Neural progenitor cell (in vitro differentiated cells): ENCODE data around the gene PPIL6. TPM values are rescaled to one million over a fixed set of nuclear protein-coding genes. Genes with fewer than 3 reads are reported as not detected.

ENCODE experiments used
- DNase-seq: peaks from one replicate; pipeline ENCODE4 v3.0.0-alpha.2; 2016; ENCODE audit warnings: low spot score
- H2AFZ ChIP-seq: fragments of 200-600 bp; sonication (generic); replicated peaks from 2 replicates; pipeline ENCODE4 v1.6.1; 2016; ENCODE audit warnings: antibody characterized with exemption
- H3F3A ChIP-seq: fragments of 200-600 bp; sonication (generic); 2 replicates; pipeline ENCODE4 v1.6.1; 2016; ENCODE audit warnings: antibody characterized with exemption, low read depth
- H3K27ac ChIP-seq: fragments of 200-600 bp; sonication (generic); 2 replicates; pipeline ENCODE4 v1.5.1; 2016; ENCODE audit warnings: mild to moderate bottlenecking
- H3K27me3 ChIP-seq: fragments of 200-600 bp; sonication (generic); 2 replicates; pipeline ENCODE4 v1.6.1; 2016; ENCODE audit warnings: mild to moderate bottlenecking, moderate library complexity
- H3K36me3 ChIP-seq: fragments of 200-600 bp; sonication (generic); 2 replicates; pipeline ENCODE4 v1.5.1; 2016
- H3K4me1 ChIP-seq: fragments of 200-600 bp; sonication (generic); 2 replicates; pipeline ENCODE4 v1.6.1; 2016; ENCODE audit warnings: mixed run types
- H3K4me2 ChIP-seq: fragments of 200-600 bp; sonication (generic); 2 replicates; pipeline ENCODE4 v1.6.1; 2016
- H3K4me3 ChIP-seq: fragments of 200-600 bp; sonication (generic); 2 replicates; pipeline ENCODE4 v1.5.1; 2016
- H3K79me2 ChIP-seq: fragments of 200-600 bp; sonication (generic); 2 replicates; pipeline ENCODE4 v1.6.1; 2016; ENCODE audit warnings: low read depth
- H3K9ac ChIP-seq: fragments of 200-600 bp; sonication (generic); 2 replicates; pipeline ENCODE4 v1.6.1; 2016
- H3K9me3 ChIP-seq: fragments of 200-600 bp; sonication (generic); 2 replicates; pipeline ENCODE4 v1.5.1; 2016; ENCODE audit warnings: low read depth
- H4K20me1 ChIP-seq: fragments of 200-600 bp; sonication (generic); 2 replicates; pipeline ENCODE4 v1.6.1; 2016; ENCODE audit warnings: low read depth
- H3K27ac Mint-ChIP-seq: 3 replicates; pipeline ENCODE4 v1.8.0; 2021; ENCODE audit warnings: mixed read lengths
- H3K27me3 Mint-ChIP-seq: 2 replicates; pipeline ENCODE4 v1.8.0; 2022; ENCODE audit warnings: low read depth, mild to moderate bottlenecking, inconsistent platforms, moderate library complexity, mixed read lengths; ENCODE audit not compliant: insufficient read depth
- H3K36me3 Mint-ChIP-seq: 3 replicates; pipeline ENCODE4 v1.8.0; 2021; ENCODE audit warnings: mixed read lengths
- H3K4me1 Mint-ChIP-seq: 3 replicates; pipeline ENCODE4 v1.8.0; 2021; ENCODE audit warnings: mixed read lengths
- H3K4me3 Mint-ChIP-seq: 3 replicates; pipeline ENCODE4 v1.8.0; 2021; ENCODE audit warnings: mild to moderate bottlenecking, moderate library complexity, mixed read lengths
- H3K9me3 Mint-ChIP-seq: 3 replicates; pipeline ENCODE4 v1.8.0; 2020; ENCODE audit warnings: mixed read lengths
- CTCF ChIP-seq: fragments of 200-600 bp; sonication (generic); IDR thresholded peaks from 2 replicates; pipeline ENCODE4 v1.5.1; 2017; ENCODE audit warnings: antibody characterized with exemption, mild to moderate bottlenecking
- EZH2 ChIP-seq: fragments of 200-600 bp; sonication (generic); IDR thresholded peaks from 2 replicates; pipeline ENCODE4 v1.6.1; 2017; ENCODE audit warnings: antibody characterized with exemption, mild to moderate bottlenecking, moderate library complexity
- EZH2phosphoT487 ChIP-seq: fragments of 200-600 bp; sonication (generic); IDR thresholded peaks from 2 replicates; pipeline ENCODE4 v1.6.1; 2017; ENCODE audit warnings: antibody characterized with exemption
- total RNA-seq: library from RNA; depleted of rRNA; stranded (reverse); fragments of >200 nt; gene quantifications from 2 replicates; pipeline ENCODE4 v1.2.3, GENCODE V29; 2015; ENCODE audit warnings: low replicate concordance

PPIL6 gene
- total RNA-seq, 1 donor from 2014 or later: 7.9 TPM

GRCh38 chr6:109363753-109364152 lies 76.7 kb downstream of the PPIL6 start:
- Histone ChIP-seq H3K79me2 (peaks cover 7% of the 10 kb centered on the region), H3K9ac (no peak overlapping the region), H4K20me1 (no peaks in the 10 kb centered on the region), H3K4me3 (no peak overlapping the region), H3F3A (no peaks in the 10 kb centered on the region), H3K27me3 (no peaks in the 10 kb centered on the region), H3K27ac (no peak overlapping the region), H3K36me3 (peaks cover 30% of the 10 kb centered on the region), H2AFZ (no peak overlapping the region), H3K4me2 (no peak overlapping the region), H3K4me1 (no peaks in the 10 kb centered on the region), H3K9me3 (no peaks in the 10 kb centered on the region)
- Mint-ChIP-seq H3K27ac (no peak overlapping the region), H3K4me1 (no peaks in the 10 kb centered on the region), H3K9me3 (peaks cover 18% of the 10 kb centered on the region), H3K27me3 (no peaks in the 10 kb centered on the region), H3K36me3 (peaks cover 55% of the 10 kb centered on the region), H3K4me3 (no peak overlapping the region)
- TF ChIP-seq EZH2: no peak
- no peak for TF ChIP-seq EZH2phosphoT487
- TF ChIP-seq CTCF: no peak
- no peak for DNase-seq

GRCh38 chr6:109362102-109362884 lies 78.1 kb downstream of the PPIL6 start:
- no peak overlapping the region for H3K27ac ChIP-seq
- peaks cover 7% of the 10 kb centered on the region for H3K79me2 ChIP-seq
- no peaks in the 10 kb centered on the region for H3F3A ChIP-seq
- no peak for DNase-seq
- H3K9me3 ChIP-seq: peaks cover 1% of the 10 kb centered on the region
- no peak overlapping the region for H3K4me2 ChIP-seq
- Mint-ChIP-seq H3K27ac (no peak overlapping the region), H3K4me1 (no peaks in the 10 kb centered on the region), H3K27me3 (no peaks in the 10 kb centered on the region), H3K36me3 (peaks cover 67% of the 10 kb centered on the region), H3K4me3 (no peak overlapping the region), H3K9me3 (peaks cover 18% of the 10 kb centered on the region)
- no peaks in the 10 kb centered on the region for H4K20me1 ChIP-seq
- no peak overlapping the region for H3K9ac ChIP-seq
- no peaks in the 10 kb centered on the region for H3K4me1 ChIP-seq
- no peak overlapping the region for H2AFZ ChIP-seq
- H3K27me3 ChIP-seq: no peaks in the 10 kb centered on the region
- H3K36me3 ChIP-seq: peaks cover 29% of the 10 kb centered on the region
- TF ChIP-seq EZH2phosphoT487 (no peak), EZH2 (no peak), CTCF (no peak)
- H3K4me3 ChIP-seq: no peak overlapping the region

- H2AFZ ChIP-seq: no peak overlapping the region
- TF ChIP-seq EZH2 (no peak), EZH2phosphoT487 (no peak), CTCF (no peak)
- no peak overlapping the region for H3K27ac ChIP-seq
- H3K4me1 ChIP-seq: no peaks in the 10 kb centered on the region
- H3K79me2 ChIP-seq: peaks cover 7% of the 10 kb centered on the region
- no peaks in the 10 kb centered on the region for H4K20me1 ChIP-seq
- H3F3A ChIP-seq: no peaks in the 10 kb centered on the region
- peaks cover 24% of the 10 kb centered on the region for H3K9me3 Mint-ChIP-seq
- DNase-seq: no peak
- H3K4me3 ChIP-seq: no peak overlapping the region
- no peaks in the 10 kb centered on the region for H3K27me3 Mint-ChIP-seq
- H3K4me3 Mint-ChIP-seq: no peak overlapping the region
- H3K36me3 ChIP-seq: peaks cover 17% of the 10 kb centered on the region
- H3K27me3 ChIP-seq: no peaks in the 10 kb centered on the region
- H3K4me1 Mint-ChIP-seq: no peaks in the 10 kb centered on the region
- H3K36me3 Mint-ChIP-seq: peaks cover 72% of the 10 kb centered on the region
- H3K9me3 ChIP-seq: peaks cover 13% of the 10 kb centered on the region
- no peak overlapping the region for H3K9ac ChIP-seq
- H3K4me2 ChIP-seq: no peak overlapping the region
- H3K27ac Mint-ChIP-seq: no peak overlapping the region
Observed at GRCh38 chr6:109360791-109361190, 79.6 kb downstream of the PPIL6 start.
